ENCODE results near the gene DLG5.

DNA sequence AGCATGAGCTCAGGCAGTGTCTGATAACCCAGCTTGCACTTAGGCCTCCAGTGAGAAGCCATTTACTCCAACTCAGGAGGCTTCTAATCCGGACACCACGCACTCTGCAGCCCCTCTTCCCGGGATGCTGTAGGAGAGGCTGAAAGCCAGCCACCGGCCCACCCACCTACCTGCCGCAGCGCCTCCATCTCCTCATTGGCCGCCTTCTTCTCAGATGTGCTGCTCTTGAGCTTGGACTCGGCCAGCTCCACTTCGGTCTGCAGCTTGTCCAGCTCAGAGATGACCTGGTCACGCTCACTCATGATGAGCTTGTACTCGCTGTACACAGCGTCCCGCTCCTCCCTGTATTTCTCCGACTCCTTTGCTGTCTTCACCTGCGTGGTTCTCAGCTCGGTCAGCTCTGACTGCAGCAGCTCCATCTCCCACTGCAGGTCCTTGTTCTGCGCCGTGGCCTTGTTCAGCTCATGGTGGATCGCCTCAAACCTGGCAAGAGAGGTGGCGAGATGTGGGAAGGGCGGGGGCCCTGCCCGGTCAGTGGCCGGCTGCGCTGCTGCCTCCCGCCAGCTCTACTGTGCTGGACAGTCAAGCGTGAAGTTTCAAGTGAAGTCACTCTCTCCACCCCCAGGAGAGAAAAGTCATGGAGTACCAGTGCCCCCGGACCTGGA is 84.7 kb downstream of the DLG5 start:
- TF ChIP-seq POLR2A (IDR thresholded peaks at IDR 0.05): peak in 1 of 2 donors; percentile 79
- TF ChIP-seq, protein P1, sequence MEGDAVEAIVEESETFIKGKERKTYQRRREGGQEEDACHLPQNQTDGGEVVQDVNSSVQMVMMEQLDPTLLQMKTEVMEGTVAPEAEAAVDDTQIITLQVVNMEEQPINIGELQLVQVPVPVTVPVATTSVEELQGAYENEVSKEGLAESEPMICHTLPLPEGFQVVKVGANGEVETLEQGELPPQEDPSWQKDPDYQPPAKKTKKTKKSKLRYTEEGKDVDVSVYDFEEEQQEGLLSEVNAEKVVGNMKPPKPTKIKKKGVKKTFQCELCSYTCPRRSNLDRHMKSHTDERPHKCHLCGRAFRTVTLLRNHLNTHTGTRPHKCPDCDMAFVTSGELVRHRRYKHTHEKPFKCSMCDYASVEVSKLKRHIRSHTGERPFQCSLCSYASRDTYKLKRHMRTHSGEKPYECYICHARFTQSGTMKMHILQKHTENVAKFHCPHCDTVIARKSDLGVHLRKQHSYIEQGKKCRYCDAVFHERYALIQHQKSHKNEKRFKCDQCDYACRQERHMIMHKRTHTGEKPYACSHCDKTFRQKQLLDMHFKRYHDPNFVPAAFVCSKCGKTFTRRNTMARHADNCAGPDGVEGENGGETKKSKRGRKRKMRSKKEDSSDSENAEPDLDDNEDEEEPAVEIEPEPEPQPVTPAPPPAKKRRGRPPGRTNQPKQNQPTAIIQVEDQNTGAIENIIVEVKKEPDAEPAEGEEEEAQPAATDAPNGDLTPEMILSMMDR (IDR thresholded peaks at IDR 0.05): no peak

Data from thyroid gland (tissue), 4 donors.